Activated CD4-positive, alpha-beta T cell treated with anti-CD3 and anti-CD28 coated beads, Interleukin-2, amount 50 U/mL, for 48 hours (primary cell): ENCODE measurements around the gene PLEKHA7.
"Not testable (repeated sequence)": the region's sequence is repeated elsewhere in the genome, so short reads cannot be mapped to it uniquely, and the experiment has no call there.

Source experiments
- DNase-seq, 2 experiments: peaks; one replicate each; pipeline ENCODE4 v3.0.0-alpha.2; 2020

Gene PLEKHA7

DNA sequence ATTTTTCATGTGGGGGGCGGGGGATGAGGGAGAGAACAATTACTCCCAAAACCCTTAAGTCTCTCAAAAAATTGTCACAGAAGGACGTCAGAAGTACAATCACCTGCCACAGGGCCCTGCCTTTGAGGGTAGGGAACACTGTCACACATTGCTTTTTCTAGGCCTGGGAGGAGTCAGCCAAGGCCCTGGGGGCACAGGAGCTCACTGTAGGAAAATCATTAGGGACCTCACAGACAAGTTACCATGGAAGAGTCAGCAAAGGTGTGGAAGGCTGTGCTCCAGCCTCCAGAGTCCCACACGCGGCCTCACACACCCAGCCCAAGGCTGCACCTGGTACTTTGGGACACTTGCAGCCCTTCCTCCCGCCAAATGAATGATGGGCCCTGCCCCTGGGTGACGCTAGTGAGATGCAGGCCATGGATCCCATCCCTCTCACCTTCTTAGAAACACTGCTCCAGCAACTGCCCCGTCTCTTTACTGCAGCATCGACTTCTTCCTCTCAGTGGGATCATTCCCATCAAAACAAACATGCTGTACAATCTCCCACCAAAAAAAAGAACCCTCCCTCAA lies 3.3 kb downstream of the PLEKHA7 start:
- DNase-seq = no peak

DNA sequence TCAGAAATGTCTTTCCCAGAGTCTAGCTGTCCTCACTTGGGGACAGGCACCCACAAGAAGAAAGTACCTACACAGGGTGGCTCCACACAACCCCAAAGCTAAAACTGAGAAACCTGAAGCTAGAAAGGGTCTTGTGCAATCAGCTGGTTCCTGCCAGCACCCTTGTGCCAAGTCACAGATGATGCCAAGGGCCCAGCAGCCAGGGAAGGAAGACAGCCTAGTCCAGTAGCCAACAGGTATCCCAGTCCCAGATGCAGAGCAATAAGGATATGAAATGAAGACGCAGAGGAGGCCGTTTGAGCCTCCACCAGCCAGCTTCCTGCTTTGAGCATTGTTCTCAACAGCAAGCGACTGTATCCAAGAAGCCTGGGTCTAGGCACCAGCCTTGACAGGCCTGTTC lies 6.1 kb downstream of the PLEKHA7 start:
- DNase-seq = no peak

GRCh38 chr11:17005646-17006045 lies 8.6 kb downstream of the PLEKHA7 start:
- no peak for DNase-seq

DNA sequence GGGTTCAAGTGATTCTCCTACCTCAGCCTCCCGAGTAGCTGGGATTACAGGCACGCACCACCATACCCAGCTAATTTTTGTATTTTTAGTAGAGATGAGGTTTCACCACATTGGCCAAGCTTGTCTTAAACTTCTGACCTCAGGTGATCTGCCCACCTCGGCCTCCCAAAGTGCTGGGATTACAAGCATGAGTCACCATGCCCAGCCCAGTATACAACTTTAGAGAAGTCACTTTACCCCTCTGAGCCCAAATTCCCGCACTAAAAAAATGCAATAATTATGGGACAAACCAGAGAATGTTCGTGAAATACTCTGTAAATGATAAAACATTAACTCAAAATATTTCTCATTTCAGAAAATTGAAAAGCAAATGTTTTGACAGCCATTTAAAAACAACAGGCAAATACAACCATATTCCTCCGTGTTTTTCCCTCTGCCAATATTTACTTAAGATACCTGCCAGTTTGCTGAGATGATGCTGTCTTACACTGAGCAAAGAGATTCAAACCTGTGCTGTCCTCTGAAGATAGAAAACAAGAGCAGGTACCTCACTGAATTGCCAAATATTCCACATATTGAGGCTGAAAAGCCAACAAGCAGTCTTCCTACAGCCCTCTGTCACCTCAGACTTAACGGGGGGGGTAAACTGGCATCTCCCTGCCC lies 9.6 kb downstream of the PLEKHA7 start:
- no peak for DNase-seq

- DNase-seq = no peak
Measured at GRCh38 chr11:17003426-17003825, 10.8 kb downstream of the PLEKHA7 start.

GRCh38 chr11:17002543-17002942 lies 11.7 kb downstream of the PLEKHA7 start:
- DNase-seq = no peak

DNA sequence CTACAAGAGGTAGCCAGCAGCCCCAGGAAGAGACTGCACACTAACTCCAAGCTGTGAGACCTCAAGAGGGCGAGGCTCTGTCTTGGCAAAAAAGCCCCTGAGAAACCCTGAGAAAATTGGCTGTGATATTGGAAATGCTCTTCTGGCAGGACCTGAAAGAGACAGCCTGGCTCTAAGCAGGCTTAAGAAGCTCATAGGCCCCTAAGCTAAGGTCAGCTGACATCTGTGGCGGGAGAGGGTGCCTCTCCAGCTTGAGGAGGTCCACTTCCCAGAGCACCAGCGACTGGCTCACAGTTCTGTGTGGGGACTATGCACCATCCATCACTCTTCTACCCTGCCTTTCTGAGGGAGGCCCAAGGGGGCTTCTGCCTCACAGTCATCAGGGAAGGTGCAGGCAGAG lies 12.4 kb downstream of the PLEKHA7 start:
- no peak for DNase-seq

DNA sequence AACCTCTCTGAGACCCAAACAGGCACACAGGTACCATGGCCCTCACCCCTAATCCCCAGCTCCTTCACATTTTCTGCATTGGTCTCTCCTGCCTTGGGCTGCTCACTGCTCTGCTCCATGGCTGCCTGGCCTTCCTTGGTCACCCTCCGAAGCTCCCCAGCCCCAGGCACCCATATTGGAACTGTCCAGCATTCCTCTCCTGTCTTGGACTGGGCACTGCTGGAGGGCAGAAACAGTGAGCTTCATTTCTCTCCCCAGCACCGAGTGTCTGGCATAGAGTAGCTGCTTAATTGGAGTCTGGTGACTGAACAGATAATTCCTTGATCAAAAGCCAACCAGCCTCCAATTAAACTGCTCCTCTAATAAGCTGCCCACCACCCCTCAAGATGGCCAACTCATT lies 13.2 kb downstream of the PLEKHA7 start:
- DNase-seq = no peak

- not testable (repeated sequence) for DNase-seq
Measured at GRCh38 chr11:17000253-17000652, 14.0 kb downstream of the PLEKHA7 start.

DNA sequence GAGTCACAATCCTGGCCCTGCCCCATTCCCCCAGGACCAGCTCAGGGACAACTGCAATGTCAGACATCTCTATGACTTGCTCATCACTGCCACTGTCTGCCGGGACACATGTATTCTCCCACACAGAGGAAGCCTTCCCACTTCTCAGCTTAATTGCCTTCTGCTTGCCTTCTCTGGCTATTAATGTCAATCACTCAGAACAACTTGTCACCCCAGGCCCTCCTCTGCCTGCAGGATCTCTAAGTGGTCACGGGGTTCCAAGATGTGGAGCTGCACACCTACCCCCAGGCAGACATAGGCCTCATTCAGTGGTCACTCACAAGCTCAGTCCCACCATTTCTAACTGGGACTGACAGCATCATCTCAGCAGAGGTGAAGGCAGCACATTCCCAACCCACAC lies 15.1 kb downstream of the PLEKHA7 start:
- no peak for DNase-seq

- no peak for DNase-seq
Measured at GRCh38 chr11:16997624-16998023, 16.6 kb downstream of the PLEKHA7 start.

GRCh38 chr11:16993495-16993894 lies 20.7 kb downstream of the PLEKHA7 start:
- DNase-seq = no peak

DNA sequence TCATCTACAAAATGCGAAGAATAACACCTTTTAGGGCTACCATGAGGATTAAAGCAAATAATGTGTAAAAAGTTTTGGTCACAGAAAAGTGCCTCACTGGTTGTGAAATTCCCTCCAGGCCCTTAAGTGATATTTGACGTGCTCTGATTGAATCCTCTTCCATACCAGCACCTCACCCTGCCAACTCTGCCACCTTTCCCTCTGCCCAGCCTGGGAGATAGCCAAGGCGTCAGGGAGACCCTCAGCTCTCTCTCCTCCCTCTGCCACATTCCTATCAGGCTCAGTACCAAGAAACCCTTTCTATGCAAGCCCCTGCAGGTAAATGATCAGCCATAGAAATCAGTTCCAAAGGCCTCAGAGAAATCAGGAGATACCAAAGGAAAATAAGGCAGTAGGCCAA lies 21.4 kb downstream of the PLEKHA7 start:
- DNase-seq = no peak

DNA sequence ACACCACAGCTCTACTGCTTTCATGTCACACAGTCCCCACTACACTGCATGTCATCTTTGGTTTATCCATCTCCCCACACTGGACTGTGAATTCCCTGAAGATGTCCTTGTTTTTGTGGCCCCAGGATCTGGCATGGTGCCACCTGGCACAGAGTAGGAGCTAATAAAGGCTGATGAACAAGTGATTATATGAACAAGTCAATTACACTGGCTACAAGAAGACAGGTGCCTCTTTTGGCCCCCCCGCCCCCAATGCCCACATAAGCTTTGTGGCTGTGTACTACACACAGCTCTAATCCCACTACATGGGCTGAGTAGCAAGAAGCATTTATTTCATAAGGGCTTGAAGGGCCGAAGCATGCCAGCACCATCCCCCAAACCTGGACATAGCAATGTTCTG lies 24.7 kb downstream of the PLEKHA7 start:
- no peak for DNase-seq

DNA sequence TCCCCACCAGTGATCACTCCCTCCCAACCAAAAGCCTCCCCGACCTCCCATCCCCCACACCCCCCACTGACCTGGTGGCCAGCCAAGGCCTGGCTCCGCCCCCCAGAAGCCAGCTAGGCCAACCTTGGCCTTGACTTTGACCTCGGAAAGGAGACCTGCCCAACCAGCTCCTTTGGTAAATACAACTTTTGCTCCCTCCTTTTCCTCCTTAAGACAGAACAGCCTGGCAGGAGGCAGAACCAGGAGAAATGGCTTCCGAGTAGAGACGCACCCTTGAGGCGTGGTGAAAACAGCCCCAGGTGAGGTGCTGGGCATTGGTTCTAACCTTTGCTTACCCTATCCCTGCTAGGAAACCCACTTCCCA lies 27.0 kb downstream of the PLEKHA7 start:
- no peak for DNase-seq

DNA sequence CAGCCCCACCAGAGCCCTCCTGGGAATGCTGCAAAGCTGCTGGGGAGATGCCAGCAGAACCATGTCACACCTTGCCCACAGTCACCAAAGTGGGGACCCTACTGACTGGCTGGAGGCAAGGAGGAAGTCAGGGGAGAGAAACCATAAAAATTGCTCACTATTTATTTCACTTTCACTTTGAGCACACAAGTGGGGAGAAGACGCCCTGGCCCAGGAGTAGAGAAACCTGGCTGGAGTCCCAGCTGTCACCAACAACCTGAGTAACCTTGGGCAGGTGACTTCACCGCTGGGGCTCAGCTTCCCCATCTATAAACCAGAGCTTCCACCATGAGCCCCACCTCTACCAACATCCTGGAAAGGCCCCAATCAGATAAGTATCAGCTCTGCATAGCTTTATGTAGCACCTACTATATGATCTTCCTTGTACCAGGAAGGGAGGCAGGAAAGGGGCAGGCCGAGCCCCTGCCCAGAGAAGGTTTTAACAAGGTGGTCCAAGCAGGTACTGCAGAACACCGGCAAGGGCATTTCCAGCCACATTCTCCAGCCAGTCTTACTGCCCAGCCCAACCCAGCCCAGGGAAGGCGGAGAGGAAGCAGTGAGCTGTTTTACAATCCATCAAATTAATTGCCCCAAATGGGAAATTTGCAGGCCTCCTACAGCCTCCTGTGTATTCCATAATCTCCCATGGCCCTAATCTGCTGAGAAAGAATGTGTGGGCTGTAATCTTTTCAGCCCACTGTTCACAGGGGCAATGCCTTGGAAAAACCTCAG lies 27.6 kb downstream of the PLEKHA7 start:
- peak; percentile 37 to 60 for DNase-seq

DNA sequence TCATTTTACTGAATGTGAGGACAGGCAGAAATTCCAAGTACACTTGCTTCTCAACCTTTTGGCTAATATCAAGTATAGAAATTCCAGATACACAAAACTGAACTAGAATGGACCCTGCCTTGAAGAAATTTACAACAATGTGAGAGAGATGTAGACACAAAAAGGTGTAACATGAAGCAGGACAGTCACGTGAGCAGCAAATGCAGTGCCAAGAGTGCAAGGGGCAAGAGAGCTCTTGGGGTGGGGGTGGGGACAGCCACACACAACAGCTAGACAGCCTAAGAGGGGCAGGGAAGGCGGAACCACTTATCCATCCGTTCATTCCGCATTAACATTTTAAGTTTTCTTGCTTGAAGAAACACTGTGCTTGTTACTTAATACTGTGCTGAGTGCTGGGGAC lies 28.9 kb downstream of the PLEKHA7 start:
- DNase-seq = no peak

GRCh38 chr11:16984229-16984628 lies 30.0 kb downstream of the PLEKHA7 start:
- DNase-seq = no peak

GRCh38 chr11:16982809-16983208 lies 31.4 kb downstream of the PLEKHA7 start:
- no peak for DNase-seq

GRCh38 chr11:16982256-16982671 lies 31.9 kb downstream of the PLEKHA7 start:
- no peak for DNase-seq

DNA sequence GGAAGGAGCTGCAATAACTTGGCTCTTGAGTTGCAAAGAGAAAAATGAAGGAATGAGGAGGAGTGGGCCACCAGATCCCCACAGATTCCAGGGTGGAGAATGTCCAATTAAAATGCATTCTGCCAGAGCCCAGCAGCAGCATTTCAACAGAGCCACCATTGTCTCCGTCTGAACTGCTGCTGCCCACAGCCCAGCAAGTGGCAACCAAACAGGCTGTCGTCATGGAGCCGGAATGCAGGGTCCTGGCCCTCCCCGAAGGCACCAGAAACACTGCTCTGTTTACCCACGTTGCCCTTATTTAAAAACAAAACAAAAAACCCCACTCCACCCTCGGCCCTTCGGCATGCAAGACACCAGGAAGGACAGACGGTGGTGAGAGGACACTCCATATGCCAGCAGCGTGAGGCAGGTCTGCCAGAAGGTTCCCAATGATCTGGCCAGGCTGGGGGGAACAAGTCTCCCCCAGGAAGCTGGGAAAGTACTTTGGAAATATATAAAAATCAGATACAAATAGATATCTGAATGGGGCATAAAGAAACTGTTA lies 32.5 kb downstream of the PLEKHA7 start:
- DNase-seq = no peak

DNA sequence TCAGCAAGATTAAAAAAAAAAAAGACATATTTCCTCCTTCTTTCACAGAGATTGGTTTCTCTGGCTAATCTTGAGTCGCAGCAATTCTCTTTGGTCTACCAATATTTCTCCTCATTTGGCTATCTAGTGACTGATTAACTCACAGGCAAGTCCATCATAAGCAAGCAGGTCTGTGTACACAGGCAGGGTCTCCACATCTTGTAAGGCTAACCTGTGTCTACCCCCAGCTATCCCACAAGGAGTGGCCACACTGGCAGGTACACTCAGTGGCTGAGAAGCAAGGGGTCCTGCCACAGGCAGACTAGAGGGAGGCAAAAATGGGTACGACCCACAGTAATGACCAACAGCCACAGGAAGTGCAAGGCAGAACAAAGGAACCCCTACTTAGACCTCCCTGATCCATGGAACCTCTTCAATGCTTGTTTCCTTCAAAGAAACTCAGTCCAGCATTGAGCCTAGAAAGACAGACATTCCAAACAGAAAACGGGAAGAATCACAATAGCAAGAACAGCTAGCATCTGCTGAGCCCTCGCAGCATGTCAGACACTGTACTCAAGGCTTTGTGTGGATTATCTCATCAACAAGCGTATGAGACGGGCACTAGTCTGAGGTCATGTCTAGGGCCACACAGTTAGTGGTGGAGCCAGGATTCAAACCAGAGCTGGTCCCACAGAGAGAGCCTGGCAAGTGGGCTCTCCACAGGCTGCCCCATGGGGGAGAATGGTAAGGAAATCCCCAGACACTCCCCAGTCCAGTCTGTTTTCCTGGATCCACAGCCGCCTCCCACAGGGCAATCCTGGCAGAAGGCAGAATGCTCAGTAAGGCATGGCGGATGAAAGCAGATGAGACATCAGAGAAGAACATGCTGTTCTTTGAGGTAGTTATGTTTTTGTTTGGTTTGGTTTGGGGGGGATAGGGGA lies 34.3 kb downstream of the PLEKHA7 start:
- no peak for DNase-seq

DNA sequence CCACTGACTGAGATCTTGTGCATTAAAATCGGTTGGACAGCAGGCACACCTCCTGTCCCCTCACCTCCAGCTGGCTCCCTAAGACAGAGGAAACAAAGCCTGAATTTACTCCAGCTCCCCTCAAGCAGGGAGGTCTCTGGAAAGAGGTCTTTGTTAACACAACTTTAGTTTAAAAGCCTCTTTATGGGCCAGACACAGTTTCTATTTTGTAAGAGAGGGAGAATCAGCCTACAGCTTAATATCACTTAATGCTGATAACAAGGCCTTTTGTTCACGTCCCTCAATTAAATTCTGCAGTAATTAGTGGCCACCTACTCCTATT lies 36.3 kb downstream of the PLEKHA7 start:
- DNase-seq = no peak
